Activated CD4-positive, alpha-beta T cell treated with anti-CD3 and anti-CD28 coated beads, Interleukin-2, Interleukin-4, amounts not matched to agents 100 ng/mL and 50 ng/mL, durations not matched to agents 16 hours and 8 hours (primary cell): ENCODE data around the gene LMAN2L.

Experiments used
- DNase-seq: peaks from one replicate; pipeline ENCODE4 v3.0.0-alpha.2; 2020; ENCODE audit warnings: low spot score

LMAN2L gene

DNA sequence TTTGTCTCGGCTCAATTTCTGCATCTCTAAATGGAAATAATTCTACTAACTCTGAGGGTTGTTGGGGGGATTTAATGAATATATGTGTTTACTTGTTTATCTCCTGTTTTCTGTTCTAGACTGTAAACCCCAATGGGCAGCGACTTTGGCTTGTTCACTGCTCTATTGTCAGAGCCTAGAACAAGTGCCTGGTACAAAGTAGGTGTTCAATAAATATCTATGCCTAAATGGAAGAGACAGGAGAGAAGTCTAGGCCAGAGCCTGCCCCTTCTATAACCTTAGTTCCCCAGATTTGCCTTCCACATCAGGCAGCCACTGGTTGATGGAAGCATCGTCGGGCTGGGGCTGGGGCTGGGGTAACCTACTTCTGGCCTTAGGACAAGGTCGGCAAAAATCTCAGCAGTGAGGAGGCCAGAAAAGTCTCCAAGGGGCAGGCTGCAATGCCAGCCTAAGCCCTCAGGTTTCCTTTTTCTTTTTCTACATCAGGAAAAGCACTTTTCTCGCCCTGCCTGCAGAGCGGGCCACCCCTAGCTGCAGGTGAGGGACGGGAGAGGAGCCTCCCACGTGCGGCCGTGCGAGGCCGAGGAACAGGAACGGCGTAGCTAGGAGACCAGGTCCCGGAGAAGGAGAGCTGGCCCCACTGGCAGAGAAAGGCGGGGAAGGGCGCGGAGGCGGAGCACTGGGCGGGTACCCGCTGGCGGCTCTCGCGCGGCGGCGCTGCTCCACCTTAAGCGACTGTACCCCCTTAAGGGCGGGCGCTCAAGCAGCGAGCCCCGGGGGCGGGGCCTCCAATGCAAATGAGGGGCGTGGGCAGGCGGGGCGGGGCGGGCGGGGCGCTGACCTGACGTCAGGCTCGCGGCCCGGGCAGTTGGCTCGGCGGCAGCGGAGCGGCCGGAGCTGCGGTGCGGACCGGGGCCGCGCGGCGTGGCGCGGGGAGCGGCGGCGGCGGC is 20.4 kb upstream of the LMAN2L start, which contains the start of gene CNNM4:
Gene CNNM4, plus strand, starts transcription at position 867 of the 950 bp plus-strand sequence. CDS start 98 bp downstream, outside the sequence.
- peak; percentile 92 for DNase-seq

DNA sequence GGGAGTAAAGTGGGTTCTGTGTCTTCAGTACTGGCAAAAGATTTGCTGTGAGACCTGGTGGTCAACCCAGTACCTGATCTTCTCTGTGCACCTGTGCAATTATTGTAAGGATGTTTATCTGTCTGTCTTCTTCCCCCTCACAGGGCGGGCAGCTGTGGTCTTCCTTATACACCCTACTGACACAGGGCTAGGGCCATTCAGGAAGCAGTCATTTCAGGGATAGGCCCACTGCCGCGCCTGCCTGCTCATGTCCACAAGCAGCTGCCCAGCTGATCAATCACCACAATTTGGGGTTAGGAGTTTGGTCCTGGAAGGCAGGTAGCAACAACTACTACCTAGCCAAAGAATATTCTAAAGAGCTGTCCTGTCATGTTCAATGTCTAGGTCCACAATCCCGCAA is 19.7 kb upstream of the LMAN2L start:
- DNase-seq, result no peak

DNA sequence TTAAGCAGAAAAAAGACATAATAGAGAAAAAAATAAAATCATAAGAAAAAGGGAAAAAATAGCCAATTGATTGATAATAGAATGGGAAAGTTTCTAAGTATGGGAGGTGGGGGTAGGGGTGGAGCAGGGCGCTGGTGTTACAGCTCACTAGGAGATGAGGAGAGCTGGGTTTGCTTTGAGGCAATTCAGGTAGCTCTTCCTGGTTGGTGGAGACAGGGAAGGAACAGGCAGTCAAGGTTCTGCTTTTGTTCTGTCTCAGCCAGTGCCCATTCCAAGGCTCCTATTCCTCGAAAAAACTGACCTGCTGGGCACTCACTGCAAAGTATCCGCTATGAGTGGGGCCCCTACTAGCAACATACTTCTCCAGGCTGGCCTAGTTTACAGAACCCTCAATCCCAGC is 19.1 kb upstream of the LMAN2L start:
- DNase-seq, result no peak

DNA sequence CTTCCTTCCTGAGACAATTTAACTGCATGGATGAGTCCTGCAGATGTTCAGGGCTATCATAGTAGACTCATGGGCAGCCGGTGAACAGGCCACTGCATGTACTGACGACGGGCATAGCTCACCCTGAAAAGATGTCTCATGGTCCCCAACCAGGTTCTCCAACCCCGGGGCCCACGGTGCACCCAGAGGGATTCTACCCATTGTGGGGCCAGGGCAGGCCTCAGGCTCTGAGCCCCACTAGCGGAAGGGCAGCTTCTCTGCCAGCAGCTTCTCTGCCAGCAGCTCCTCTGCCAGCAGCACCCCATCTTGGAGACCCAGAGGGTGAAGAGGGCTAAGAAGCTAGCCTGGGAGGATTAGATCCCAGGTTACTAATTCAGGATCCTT is 17.6 kb upstream of the LMAN2L start:
- no peak for DNase-seq

DNA sequence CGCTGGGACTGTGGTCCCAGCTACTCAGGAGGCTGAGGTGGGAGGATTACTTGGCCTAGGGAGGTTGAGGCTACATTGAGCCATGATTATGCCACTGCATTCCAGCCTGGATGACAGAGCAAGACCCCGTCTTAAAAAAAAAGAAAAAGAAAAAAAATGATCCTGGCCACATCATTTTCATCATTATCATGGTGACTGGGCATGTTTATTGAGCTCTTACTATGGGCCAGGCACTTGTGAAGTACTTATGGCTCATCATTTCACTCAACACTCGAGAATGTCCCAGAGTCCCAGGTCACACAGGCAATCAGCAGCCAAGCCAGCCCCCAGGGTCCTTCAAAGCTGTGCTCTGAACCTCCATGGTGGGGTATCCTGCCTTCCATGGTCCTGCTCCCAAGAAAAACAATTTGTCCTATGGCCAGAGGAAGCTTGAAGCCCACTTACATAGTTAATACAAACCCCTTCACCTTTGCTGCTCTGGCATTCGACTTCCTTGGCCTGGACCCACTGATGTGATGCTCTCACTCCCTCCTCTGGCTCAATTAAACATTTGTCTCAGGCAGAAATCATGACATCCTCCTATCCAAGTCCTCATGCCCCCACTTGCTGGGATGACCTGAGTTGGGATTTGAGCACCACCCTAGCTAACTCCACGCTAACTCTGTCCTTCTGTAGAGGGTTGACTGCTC is 17.1 kb upstream of the LMAN2L start:
- DNase-seq, result no peak

DNA sequence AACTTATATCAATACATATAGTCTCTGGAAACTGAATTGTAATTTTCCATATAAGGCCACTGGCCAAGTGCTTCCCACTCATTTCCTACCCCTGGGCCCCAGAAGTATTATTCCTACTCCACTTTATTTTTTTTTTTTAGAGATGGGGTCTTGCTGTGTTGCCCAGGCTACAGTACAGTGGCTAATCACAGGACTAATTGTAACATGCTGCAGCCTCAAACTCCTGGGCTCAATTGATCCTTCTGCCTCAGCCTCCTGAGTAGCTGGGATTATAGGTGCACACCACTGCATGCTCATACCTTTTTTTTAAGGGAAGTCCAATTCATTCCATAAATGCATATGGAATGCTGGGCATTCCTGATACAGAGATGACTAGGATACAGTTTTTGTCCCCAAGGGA is 14.5 kb upstream of the LMAN2L start:
- DNase-seq, result no peak

DNA sequence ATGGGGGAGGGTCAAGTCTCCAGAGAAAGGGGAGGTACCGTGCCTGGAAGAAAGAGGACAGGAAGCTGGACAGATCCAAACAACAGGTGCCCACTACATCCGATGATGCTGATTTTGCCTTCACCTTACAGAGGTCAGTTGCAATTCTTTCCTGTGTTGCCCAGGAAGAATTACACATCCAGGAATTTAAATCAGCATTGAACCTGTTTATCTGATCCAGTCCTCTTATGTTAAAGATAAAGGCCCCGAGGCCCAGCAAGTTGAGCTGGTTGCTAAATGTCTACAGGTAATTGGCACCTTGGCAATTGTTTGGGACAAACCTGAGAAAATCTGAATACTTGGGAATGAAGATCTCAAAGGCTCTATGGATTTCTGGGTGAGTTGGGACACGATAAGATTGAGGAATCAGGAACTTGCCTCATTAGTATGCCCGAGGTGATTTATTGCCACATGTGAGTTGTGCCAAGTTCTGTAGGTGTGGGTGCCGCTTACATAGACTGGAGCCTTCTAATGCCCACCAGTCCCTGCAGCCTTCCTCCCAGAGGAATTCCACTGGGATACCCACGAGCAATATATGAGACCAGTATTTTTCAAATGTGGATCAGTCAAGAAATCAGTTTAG is 13.9 kb upstream of the LMAN2L start:
- no peak for DNase-seq

DNA sequence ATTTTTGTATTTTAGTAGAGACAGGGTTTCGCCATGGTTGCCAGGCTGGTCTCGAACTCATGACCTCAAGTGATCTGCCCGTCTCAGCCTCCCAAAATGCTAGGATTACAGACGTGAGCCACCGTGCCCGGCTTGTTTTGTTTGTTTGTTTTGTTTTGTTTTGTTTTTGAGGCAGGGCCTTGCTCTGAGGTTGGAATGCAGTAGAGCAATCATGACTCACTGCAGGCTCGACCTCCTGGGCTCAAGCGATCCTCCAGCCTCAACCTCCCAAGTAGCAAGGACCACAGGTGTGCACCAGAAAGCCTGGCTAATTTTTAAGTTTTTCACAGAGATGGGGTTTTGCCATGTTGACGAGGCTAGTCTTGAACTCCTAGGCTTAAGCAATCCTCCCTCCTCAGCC is 11.9 kb upstream of the LMAN2L start:
- no peak for DNase-seq

DNA sequence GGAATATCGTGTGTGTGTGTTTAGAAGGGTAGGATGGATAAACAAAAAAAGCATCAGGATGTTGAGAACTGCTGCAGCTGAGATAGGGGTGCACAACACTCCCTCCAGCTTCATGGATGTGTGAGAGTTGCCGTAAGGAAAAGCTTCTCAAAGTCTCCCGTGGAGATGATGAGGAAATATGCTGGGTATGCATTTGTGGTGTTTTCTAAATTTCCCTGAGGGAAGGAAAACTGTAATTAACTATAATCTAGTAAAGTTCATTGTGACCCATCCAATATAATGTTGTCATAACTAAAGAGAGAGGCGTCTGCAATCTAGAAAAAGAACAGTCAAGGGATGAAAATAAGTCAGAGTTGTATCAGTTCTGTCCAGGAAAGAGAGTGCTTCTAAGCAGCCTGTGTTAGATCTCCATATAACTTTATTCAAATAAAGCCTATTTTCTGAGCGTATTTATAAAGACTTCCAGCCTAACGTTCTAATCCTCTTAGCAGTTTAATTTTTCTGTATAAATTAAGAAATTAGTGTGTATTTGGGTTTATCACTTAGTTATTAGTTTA is 7.3 kb upstream of the LMAN2L start:
- no peak for DNase-seq

DNA sequence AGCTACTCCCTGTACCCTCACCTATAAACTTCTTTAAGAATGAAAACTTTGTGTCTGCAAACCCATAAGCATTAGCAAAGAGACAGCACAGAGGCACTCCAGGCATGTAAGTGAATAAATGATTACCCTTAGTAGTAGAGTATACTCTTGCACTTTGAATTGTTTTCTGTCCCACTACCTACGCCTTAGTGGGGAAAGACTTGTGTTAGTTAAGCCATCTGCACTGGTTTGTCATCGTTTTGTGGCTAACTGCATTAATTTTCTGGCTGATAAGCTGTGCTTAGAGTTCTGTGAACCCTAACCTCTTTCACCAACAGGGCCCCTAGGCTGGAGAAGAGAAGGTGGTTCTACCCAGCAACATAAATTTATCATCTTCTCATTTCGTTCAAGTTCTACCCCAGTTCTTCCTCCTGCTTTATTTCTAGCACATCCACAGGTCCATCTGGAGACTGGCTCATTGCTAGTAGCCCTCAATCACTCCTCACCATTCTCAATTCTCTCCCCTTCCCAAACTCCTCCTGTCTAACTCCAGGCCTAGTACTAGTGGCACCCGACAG is 710 bp downstream of the LMAN2L start:
- DNase-seq, result no peak

DNA sequence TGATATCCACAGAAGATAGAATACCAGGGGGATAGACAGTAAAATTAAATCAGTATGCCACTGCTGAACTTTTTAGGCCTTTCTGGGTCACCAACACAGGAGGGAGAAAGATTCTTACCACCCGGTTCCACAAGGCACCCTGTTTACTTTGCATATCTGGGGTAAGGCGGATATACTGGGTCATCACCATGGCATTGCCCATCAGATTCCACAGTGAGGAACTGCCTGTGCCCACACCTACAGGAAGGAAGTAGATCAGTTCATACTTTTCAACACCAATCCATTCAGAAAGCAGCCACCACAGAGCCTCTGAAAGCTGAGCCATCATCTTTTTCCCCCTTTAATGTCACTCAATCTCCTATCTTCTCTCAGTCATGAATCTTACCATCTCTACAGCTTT is 2.0 kb downstream of the LMAN2L start:
- DNase-seq, result no peak

DNA sequence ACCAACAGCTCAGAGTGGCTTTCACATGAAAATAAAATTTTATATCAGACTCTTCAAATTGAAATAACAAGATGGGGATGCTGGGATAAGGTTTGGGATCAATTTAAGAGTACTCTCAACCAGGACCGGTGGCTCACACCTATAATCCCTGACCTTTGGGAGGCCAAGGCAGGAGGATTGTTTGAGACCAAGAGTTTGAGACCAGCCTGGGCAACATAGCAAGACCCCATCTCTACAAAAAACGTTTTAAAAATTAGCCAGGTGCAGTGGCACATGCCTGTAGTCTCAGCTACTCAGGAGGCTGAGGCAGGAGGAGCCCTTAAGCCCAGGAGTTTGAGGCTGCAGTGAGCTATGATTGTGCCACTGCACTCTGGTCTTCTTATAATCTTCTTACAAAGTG is 2.6 kb downstream of the LMAN2L start:
- DNase-seq, result no peak

DNA sequence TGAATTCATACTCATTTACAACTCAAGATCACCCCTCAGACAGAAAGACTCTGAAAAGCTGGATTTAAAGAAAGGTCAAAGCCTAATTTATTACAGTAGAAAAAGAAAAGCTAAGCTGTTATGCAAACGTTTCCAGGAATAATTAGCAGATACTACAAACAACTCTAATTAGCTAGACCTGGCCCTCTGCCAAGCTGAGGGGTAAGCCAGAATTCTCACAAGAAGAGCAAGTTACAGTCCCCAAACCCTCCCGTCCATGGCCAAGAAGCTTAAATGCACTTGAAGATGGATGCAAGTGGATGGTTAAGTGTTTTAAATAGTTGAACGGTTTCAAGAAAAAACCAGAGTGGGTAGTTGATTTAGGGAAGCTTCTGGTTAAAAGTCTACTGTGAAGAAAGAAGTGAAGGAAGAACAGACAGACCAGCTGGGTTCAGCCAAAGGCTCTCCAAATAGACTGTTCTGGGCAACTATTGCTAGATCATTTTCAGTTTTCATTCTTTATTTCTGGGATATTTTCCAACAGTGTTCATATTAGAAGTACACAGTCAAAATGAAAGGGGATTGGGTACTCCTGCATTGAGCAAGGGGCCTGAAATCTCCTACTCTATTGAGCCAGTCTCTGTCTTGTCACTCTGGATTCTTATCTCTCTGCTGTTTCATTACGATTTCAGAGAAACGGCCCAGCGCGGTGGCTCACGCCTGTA is 4.8 kb downstream of the LMAN2L start:
- DNase-seq, result peak; percentile 9

DNA sequence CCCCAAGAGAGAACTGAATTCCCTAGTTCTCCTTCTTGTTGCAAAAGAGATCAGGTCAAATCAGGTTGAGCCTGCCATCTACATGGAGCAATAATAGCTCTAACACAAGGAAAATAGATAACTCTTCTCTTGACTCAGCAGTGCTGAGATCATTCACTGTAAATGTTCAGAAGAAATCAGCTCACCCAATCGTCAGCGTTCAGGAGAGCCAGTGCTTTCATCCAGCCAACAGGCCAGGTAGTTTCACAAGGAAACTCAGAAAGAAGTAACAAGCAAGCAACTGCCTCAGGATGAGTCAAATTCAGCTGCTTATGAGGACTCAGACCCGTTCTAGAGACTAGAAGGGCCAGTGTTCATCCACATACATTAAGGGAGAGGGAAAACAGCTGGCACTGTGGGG is 5.9 kb downstream of the LMAN2L start:
- DNase-seq, result peak; percentile 36

DNA sequence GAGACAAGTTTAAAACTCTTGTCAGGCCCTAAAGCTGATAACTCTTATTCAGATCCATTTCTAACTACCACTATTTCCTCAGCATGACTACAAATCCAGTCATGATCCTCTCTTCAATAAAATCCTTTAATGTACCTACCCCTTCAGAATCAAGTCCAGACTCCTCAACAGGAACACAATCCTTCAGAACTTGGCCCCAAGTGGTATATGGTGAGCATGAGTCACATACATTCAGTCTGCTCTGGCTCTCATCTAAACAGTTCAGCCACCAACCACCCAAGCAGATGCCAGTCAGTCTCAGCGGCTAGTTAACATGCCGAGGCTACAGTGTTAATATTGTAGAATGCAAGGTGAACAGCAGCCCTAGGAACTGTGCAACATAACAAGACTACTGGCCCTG is 9.7 kb downstream of the LMAN2L start:
- no peak for DNase-seq

DNA sequence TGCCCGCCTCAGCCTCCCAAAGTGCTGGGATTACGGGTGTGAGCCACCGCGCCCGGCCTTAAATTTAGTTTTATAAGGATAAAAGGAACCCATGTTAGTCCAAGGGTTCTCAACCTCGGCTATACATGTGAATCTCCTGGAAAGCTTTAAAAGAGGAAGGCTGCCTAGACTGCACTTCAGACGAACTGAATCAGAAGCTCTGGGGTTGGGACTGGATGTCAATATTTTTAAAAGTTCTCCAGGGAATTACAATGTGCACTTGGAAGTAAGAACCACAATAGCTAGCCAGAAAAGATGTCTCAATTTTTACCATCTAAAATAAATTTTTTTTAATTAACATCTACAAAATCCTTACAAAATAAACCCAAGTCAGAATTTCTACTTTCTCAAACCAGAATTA is 10.1 kb downstream of the LMAN2L start:
- no peak for DNase-seq

DNA sequence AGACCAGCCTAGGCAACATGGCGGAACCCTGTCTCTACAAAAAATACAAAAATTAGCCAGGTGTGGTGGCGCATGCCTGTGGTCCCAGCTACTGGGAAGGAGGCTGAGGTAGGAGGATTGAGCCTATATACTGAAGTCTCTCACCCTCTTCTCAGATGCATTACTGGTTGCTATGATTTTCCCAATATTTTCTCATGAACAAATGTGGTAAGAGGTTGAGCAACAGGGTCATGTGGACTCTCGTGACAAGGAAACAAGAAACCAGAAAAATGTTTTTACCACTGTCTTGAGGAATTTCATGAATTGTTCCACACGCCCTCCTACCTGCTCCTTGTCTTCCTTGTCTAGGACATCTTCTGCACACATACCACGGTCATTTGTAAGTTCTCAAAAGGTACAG is 12.4 kb downstream of the LMAN2L start:
- no peak for DNase-seq

DNA sequence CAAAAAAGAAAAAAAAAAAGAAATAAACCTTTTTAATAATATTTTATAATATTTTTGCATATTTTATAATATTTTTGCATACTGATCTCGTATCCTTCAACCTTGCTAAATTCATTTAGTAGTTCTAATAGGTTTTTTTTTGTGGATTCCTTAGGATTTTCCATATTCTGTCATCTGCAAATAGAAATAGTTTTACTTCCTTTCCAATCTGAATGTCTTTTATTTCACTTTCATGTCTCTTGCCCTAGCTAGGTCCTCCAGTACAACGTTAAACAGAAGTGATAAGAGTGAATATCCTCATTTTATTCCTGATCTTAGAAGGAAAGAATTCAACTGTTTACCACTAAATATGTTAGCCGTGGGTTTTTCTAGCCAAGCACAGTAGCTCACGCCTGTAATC is 13.7 kb downstream of the LMAN2L start:
- DNase-seq, result no peak

DNA sequence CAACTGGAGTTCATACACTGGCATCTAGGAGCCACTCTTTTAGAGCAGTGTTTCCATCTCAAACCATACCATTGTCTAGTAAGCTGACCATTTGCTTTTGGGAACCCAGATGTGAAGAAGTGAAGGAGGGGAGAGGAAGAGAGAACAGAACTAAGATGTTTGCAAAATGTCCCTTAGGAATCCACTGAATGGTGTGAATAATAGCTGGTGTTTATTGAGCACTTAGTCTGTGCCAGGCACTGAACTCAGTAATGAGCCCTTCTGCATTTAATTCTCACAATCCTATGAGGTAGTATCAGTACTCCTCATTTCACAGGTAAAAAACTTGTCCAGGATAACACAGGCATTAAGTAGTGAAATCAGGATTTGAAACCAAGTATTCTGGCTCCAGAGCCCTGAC is 23.5 kb downstream of the LMAN2L start:
- DNase-seq, result no peak

DNA sequence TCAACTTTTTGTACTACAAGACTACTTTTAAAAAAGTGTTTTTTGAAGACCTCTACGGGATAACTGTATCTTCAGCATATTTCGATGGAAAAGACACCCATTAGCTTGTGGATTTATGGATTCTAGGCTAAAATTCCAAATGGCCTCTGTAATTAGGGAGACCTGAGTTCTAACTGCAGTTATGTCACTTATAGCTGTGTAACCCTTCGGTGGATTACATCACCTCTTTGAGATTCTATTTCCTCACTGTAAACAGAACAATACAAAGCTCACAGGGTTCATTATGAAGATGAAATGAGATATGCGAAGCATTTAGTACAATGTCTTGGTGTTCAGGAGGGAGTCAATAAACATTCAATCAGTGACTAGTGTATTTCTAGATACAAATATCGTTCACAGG is 24.2 kb downstream of the LMAN2L start:
- DNase-seq, result no peak

DNA sequence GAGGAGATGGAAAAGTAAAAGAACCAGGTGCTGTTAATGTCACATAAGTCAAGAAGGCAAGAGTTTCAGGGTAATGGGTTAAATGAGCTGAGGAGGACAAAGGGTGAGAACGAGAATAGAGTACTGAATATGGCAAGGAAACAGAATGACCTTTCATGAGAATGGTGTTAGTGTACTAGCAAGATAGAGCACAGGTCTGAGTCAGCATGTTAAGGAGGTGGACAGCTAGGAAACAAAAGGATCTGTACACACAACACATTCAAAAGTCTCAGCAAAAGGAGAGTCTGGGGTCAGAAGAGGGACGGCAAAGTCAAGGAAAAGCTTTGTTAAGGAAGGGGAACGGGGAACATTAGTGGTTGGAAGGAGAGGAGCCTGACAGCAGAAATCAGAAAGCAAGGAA is 28.9 kb downstream of the LMAN2L start:
- DNase-seq, result no peak
